K562 (cell line): ENCODE measurements around the gene NUCKS1. TPM values are rescaled to one million over a fixed set of nuclear protein-coding genes. Genes with fewer than 3 reads are reported as not detected.

Source experiments
- CAMTA2 ChIP-seq: fragments of 250-450 bp; sonication (Bioruptor Pico); conservative IDR thresholded peaks from 2 replicates; pipeline ENCODE4 v1.5.1; 2022
- KLF13 ChIP-seq: fragments of 450-650 bp; IDR thresholded peaks from 2 replicates; pipeline ENCODE4 v1.6.1; 2016; ENCODE audit warnings: missing genetic modification characterization, low read depth, mild to moderate bottlenecking, missing compliant biosample characterization, moderate library complexity, borderline replicate concordance
- MGA ChIP-seq: fragments of 450-650 bp; IDR thresholded peaks from 2 replicates; pipeline ENCODE4 v1.6.1; 2016; ENCODE audit warnings: mild to moderate bottlenecking, moderate library complexity
- MITF ChIP-seq: IDR thresholded peaks from 2 replicates; pipeline ENCODE4 v1.6.1; 2014; ENCODE audit warnings: antibody characterized with exemption
- NFIC ChIP-seq: fragments of 450-650 bp; IDR thresholded peaks from 2 replicates; pipeline ENCODE4 v1.6.1; 2017; ENCODE audit warnings: mild to moderate bottlenecking, inconsistent platforms
- RFX5 ChIP-seq: IDR thresholded peaks from 2 replicates; pipeline ENCODE4 v1.6.1; 2011; ENCODE audit warnings: low read depth, mild to moderate bottlenecking, improper control_type of control experiment, low read length
- SOX6 ChIP-seq: fragments of 450-650 bp; IDR thresholded peaks from 2 replicates; pipeline ENCODE4 v1.6.1; 2014; ENCODE audit warnings: mild to moderate bottlenecking
- SPI1 ChIP-seq: IDR thresholded peaks from 2 replicates; pipeline ENCODE4 v1.6.1; 2011; ENCODE audit warnings: low read depth, low read length, control low read depth, borderline replicate concordance
- ZNF354B ChIP-seq: fragments of 250-450 bp; sonication (Bioruptor Pico); IDR thresholded peaks from 2 replicates; pipeline ENCODE4 v1.4.0; 2020
- ZNF551 ChIP-seq: fragments of 250-450 bp; sonication (Bioruptor Pico); IDR thresholded peaks from 2 replicates; pipeline ENCODE4 v1.5.0; 2021; ENCODE audit warnings: mild to moderate bottlenecking, moderate library complexity
- ZNF76 ChIP-seq: fragments of 250-450 bp; sonication (Bioruptor Pico); IDR thresholded peaks from 2 replicates; pipeline ENCODE4 v1.4.0; 2020; ENCODE audit warnings: mild to moderate bottlenecking, moderate library complexity, borderline replicate concordance
- polyA plus RNA-seq, 8 experiments: library from polyadenylated mRNA; depleted of rRNA in 4 of 8; stranded (reverse) in 5 of 8; unstranded in 3 of 8; fragments of >200 nt; fragmentation: Nextera tagmentation in 2 of 8; fragmentation: Illumina TruSeq in 1 of 8; extraction: Ambion mirVana in 2 of 8; extraction: Trizol in 1 of 8; gene quantifications; 2 replicates each; pipeline versions ENCODE4 v1.2.1 to v1.2.3, GENCODE V29; 2011 to 2014; ENCODE audit warnings: inconsistent platforms in 1 of 8, missing spikeins in 1 of 8
- total RNA-seq, 7 experiments: library from RNA; depleted of rRNA in 6 of 7; stranded (reverse); fragments of >200 nt in 6 of 7; fragmentation: Illumina TruSeq in 2 of 7; extraction: Trizol in 2 of 7; gene quantifications; 2 replicates each; pipeline versions ENCODE4 v1.2.1 to v1.2.3, GENCODE V29; 2011 to 2021; ENCODE audit warnings: low replicate concordance in 1 of 7
- TF ChIP-seq, protein P1 (sequence below), 2 experiments: fragments of 450-650 bp; IDR thresholded peaks; 2 replicates each; pipeline ENCODE4 v1.6.1; 2016

Gene NUCKS1
- total and polyA plus RNA-seq, 9 of the 15 experiments (the other 6 are each of a cell fraction or from before 2014, with no cell fraction given) = 66.7 to 244 (median 149) TPM

DNA sequence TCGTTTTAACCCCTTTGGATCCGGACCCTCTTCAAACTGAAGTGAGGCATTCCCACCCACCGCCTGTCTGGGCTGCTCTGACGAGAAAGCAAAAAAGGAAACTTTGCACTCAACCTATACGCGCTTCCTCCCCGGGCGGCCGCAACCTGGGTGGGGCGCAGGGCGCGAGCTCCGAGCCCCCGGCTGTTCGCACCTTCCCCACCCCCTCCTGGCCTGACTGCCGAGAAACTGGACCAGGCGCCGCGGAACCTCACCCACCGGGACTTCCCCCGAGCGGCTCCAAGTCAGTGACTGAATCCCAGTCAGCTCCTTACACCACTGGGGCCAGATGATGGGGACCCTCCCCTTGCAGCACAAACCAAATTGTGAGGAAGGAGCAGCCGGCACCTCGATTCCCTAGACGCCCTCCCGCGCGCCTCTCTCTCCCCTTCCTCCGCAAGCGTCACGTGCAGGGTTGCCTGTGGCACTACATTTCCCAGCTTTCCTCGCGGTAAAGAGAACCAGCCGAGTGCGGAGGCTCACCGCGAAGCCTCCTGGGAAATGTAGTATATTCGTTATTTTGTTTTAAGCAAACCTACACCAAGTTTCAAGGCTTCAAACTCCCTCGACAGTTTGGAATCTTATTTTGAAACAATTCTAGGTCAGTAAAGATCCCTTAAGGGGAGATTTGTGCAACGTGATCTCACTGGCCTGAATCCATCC, 25.2 kb upstream of the NUCKS1 start, which contains the start of gene RAB29 (continued):
- peak; percentile 85 for TF ChIP-seq MGA
- TF ChIP-seq, protein P1, sequence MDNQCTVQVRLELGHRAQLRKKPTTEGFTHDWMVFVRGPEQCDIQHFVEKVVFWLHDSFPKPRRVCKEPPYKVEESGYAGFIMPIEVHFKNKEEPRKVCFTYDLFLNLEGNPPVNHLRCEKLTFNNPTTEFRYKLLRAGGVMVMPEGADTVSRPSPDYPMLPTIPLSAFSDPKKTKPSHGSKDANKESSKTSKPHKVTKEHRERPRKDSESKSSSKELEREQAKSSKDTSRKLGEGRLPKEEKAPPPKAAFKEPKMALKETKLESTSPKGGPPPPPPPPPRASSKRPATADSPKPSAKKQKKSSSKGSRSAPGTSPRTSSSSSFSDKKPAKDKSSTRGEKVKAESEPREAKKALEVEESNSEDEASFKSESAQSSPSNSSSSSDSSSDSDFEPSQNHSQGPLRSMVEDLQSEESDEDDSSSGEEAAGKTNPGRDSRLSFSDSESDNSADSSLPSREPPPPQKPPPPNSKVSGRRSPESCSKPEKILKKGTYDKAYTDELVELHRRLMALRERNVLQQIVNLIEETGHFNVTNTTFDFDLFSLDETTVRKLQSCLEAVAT (IDR thresholded peaks at IDR 0.05) = 0 out of 4 replicates have a peak, but pooled peaks of 1 of the 2 experiments have one; percentile 49
- no peak for TF ChIP-seq CAMTA2 (CRISPR knock-in tag)
- peak; percentile 52 for TF ChIP-seq NFIC
- TF ChIP-seq MITF = peak; percentile 96
- no peak; the same call in 1 of the 2 replicates for TF ChIP-seq ZNF354B
- no peak for TF ChIP-seq ZNF76 (CRISPR knock-in tag)
- TF ChIP-seq SOX6 = no peak; the same call in 1 of the 2 replicates
- TF ChIP-seq ZNF551 (CRISPR knock-in tag) = no peak
- TF ChIP-seq KLF13 (tag) = no peak
- no peak for TF ChIP-seq RFX5
- no peak; the same call in 1 of the 2 replicates for TF ChIP-seq SPI1
